Measurements from ENCODE around the gene FUT8. TPM values are rescaled to one million over a fixed set of nuclear protein-coding genes. Genes with fewer than 3 reads are reported as not detected.

The FUT8 gene
- total RNA-seq, 2 donors from 2014 or later: 9.5 to 13.5 TPM

DNA sequence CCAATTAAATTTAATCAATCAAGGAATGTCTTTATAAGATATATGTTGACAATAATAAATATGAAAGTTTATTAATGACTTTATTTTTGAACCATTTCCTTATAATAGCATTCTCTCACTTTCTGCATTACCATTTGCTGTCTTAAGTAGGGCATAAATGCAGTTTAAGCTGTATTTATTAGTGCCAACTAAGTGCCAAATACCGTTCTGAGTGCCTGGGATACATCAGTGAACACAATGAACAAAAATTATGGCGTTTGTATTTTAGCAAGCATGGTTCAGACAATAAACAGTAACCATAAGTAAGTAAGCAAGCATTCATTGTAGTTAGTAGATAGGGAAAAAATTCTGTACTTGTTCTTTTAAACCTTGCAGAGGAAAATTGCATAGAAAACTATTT, 145.8 kb downstream of the FUT8 start:
- TF ChIP-seq, protein P1, sequence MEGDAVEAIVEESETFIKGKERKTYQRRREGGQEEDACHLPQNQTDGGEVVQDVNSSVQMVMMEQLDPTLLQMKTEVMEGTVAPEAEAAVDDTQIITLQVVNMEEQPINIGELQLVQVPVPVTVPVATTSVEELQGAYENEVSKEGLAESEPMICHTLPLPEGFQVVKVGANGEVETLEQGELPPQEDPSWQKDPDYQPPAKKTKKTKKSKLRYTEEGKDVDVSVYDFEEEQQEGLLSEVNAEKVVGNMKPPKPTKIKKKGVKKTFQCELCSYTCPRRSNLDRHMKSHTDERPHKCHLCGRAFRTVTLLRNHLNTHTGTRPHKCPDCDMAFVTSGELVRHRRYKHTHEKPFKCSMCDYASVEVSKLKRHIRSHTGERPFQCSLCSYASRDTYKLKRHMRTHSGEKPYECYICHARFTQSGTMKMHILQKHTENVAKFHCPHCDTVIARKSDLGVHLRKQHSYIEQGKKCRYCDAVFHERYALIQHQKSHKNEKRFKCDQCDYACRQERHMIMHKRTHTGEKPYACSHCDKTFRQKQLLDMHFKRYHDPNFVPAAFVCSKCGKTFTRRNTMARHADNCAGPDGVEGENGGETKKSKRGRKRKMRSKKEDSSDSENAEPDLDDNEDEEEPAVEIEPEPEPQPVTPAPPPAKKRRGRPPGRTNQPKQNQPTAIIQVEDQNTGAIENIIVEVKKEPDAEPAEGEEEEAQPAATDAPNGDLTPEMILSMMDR (IDR thresholded peaks at IDR 0.05): no peak
- Histone ChIP-seq H3K36me3 (no peaks in the 10 kb centered on the region), H3K27ac (no peak overlapping the region), H3K4me1 (no peaks in the 10 kb centered on the region), H3K4me3 (no peak overlapping the region), H3K9me3 (no peaks in the 10 kb centered on the region), H3K27me3 (no peaks in the 10 kb centered on the region)
- DNase-seq (ENCODE audit: low spot score): no peak

DNA sequence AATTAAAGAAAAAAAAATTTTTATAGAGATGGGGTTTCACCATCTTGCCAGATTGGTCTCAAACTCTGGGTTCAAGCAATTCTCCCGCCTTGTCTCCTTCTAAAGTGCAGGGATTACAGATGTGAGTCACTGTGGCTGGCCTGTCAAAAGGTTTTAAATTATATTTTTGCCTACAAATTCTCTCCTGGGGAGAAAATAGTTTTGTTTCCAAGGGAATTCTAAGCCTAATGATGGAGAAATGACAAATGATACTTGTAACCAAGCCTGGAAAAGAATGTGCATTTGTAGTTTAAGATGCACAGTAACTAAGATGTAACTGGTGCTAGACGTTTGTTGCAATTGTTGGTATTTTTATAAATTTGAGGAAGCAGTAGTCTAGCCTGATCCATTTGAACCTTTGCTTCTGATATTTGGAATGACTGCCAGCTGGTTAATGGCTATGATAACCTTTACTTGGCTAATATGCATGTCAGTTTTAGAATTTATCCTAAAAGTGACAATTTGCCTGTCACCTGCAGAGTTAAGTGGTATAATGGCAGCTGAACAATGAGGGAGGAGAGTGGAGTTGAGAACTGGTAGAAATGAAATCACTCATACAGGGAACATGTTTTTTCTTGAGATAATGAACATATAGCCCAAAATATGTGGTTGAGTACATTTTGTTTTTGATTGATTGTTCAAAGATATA, 148.0 kb downstream of the FUT8 start:
- Histone ChIP-seq H3K4me1 (no peaks in the 10 kb centered on the region), H3K27me3 (no peaks in the 10 kb centered on the region), H3K9me3 (no peaks in the 10 kb centered on the region), H3K27ac (no peak overlapping the region), H3K36me3 (no peaks in the 10 kb centered on the region), H3K4me3 (no peak overlapping the region)
- TF ChIP-seq, protein P1 (IDR thresholded peaks at IDR 0.05): no peak
- DNase-seq (ENCODE audit: low spot score): no peak

DNA sequence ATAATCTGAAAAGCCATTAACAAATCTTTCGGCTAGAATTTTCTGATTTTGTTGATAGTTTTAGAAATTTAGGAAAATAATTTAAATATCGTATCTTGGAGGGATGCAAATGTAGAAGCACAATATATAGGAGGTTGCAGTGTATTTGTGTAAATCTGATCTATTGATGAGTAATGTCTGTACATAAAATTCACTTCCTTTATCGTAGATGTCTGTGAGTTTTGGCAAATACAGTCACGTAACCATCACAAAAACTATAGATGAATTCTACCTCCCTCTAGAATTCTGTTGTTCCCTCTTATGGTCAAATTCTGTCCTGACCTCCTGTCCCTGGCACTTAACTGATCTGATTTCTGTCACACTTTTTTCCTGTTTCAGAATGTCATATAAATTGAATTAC, 151.8 kb downstream of the FUT8 start:
- TF ChIP-seq, protein P1 (IDR thresholded peaks at IDR 0.05): no peak

DNA sequence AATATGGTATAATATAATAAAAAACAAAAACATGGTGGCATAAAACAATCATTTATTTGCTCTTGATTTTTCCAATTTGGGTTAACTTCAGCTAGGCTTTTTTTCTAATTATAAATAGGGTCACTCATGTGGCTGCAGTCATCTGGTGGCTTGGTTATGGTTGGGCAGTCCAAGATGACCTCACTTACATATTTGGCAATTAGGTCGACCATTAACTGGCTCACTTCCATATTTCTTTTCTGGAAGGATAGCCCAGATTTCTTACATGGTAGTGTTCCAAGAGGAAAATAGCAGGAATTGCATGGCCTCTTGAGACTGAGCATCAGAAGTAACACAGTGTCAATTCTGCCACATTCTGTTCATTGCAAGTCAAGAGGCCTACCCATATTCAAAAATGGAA, 153.4 kb downstream of the FUT8 start:
- Histone ChIP-seq H3K4me3 (no peak overlapping the region), H3K27ac (no peak overlapping the region), H3K36me3 (no peaks in the 10 kb centered on the region), H3K27me3 (no peaks in the 10 kb centered on the region), H3K4me1 (no peaks in the 10 kb centered on the region), H3K9me3 (no peaks in the 10 kb centered on the region)
- DNase-seq (ENCODE audit: low spot score): no peak
- TF ChIP-seq, protein P1 (IDR thresholded peaks at IDR 0.05): no peak

More for the DNA sequence above, 151.8 kb downstream of the FUT8 start:
- no peak overlapping the region for H3K4me3 ChIP-seq
- H3K4me1 ChIP-seq: no peaks in the 10 kb centered on the region
- no peak overlapping the region for H3K27ac ChIP-seq
- no peaks in the 10 kb centered on the region for H3K9me3 ChIP-seq
- no peaks in the 10 kb centered on the region for H3K27me3 ChIP-seq
- no peak for DNase-seq (ENCODE audit: low spot score)
- H3K36me3 ChIP-seq: no peaks in the 10 kb centered on the region

DNA sequence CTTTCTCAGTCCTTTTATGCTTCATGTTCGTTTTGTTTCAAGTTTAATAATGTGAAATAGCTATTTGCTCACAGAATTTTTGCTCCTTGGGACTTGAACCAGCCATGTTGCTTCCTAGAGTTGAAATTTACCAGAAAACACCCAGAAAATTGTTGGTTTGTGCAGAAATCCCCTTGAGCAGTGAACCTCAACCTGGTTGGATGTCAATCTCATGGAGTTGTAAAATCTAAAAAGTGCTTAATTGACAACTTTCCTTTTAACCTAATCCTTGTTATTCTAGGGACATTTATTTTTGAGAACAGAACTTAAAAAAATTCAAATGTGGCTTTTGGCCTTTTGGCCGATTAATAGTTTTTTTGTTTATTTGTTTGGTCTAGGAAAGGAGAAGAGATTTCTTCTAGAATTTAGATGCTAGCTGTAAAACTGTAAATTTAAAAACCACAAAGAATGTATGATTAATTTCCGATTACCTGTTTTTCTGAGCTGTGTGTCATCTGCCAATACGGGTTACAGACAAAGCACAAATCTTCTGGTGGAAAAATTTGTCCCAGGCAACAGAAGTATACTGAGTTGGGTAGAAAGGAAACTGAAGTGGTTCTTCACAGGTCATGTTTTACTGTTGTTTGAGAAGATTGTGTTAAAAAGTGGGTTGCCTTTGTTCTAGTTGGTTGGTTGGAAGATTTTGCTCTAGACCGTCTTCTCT, 154.4 kb downstream of the FUT8 start:
- H3K4me1 ChIP-seq: no peaks in the 10 kb centered on the region
- TF ChIP-seq, protein P1 (IDR thresholded peaks at IDR 0.05): no peak
- no peak overlapping the region for H3K4me3 ChIP-seq
- no peak for DNase-seq (ENCODE audit: low spot score)
- H3K9me3 ChIP-seq: no peaks in the 10 kb centered on the region
- no peak overlapping the region for H3K27ac ChIP-seq
- H3K36me3 ChIP-seq: no peaks in the 10 kb centered on the region
- no peaks in the 10 kb centered on the region for H3K27me3 ChIP-seq
